Activated CD8-positive, alpha-beta T cell treated with anti-CD3 and anti-CD28 coated beads, Interleukin-2, amount 10 ng/mL, durations not matched to agents 7 days and 5 days (primary cell): ENCODE measurements around the gene KRT31. TPM values are rescaled to one million over a fixed set of nuclear protein-coding genes. Genes with fewer than 3 reads are reported as not detected.
"Not testable (repeated sequence)": the region's sequence is repeated elsewhere in the genome, so short reads cannot be mapped to it uniquely, and the experiment has no call there.

Experiments
- ATAC-seq: fragments of 150-1000 bp; cut with Tn5 transposase; one replicate; pipeline ENCODE4 v1.10.0; 2021; ENCODE audit warnings: moderate library complexity
- CTCF ChIA-PET: fragments of 350-600 bp; sonication (Branson Sonifier 250); formaldehyde crosslinking; loops from one replicate; lab custom pipeline; 2021; ENCODE audit warnings: antibody characterized with exemption; lab: Charles Lee
- POLR2A ChIA-PET: fragments of 350-600 bp; sonication (Branson Sonifier 250); formaldehyde crosslinking; loops from one replicate; lab custom pipeline; 2021; ENCODE audit warnings: antibody characterized with exemption; lab: Charles Lee
- DNase-seq: peaks from one replicate; pipeline ENCODE4 v3.0.0-alpha.2; 2020
- H3K27ac Mint-ChIP-seq: one replicate; pipeline ENCODE4 v1.8.0; 2021; ENCODE audit warnings: mild to moderate bottlenecking, mixed read lengths
- H3K27me3 Mint-ChIP-seq: one replicate; pipeline ENCODE4 v1.8.0; 2021; ENCODE audit warnings: low read depth, mixed read lengths
- H3K36me3 Mint-ChIP-seq: one replicate; pipeline ENCODE4 v1.8.0; 2021; ENCODE audit warnings: low read depth, mixed read lengths
- H3K4me1 Mint-ChIP-seq: one replicate; pipeline ENCODE4 v1.8.0; 2021; ENCODE audit warnings: low read depth, mixed read lengths
- H3K4me3 Mint-ChIP-seq: one replicate; pipeline ENCODE4 v1.8.0; 2021; ENCODE audit warnings: mild to moderate bottlenecking, mixed read lengths
- H3K9me3 Mint-ChIP-seq: one replicate; pipeline ENCODE4 v1.8.0; 2022; ENCODE audit warnings: mixed read lengths; ENCODE audit not compliant: insufficient read depth
- total RNA-seq, 2 experiments: library from RNA; stranded (reverse); gene quantifications; one replicate each; pipeline ENCODE4 v1.2.3, GENCODE V29; 2021

KRT31 gene
- total RNA-seq, 2 experiments from 2014 or later: not detected

GRCh38 chr17:41352597-41353366 lies 44.6 kb downstream of the KRT31 start:
- H3K36me3 Mint-ChIP-seq: no peaks in the 10 kb centered on the region
- CTCF ChIA-PET: interaction anchor here (1.1 kb wide), 1 partner anchor 310 kb away, joined by 3 read pairs; no protein-coding TSS in a partner anchor
- POLR2A ChIA-PET: no interaction called here
- peaks cover 21% of the 10 kb centered on the region for H3K27me3 Mint-ChIP-seq
- no peak for ATAC-seq
- no peak overlapping the region for H3K4me3 Mint-ChIP-seq
- no peaks in the 10 kb centered on the region for H3K9me3 Mint-ChIP-seq
- H3K27ac Mint-ChIP-seq: no peak overlapping the region
- DNase-seq: no peak
- no peaks in the 10 kb centered on the region for H3K4me1 Mint-ChIP-seq

GRCh38 chr17:41351177-41351576 lies 46.2 kb downstream of the KRT31 start:
- ATAC-seq (no peak), DNase-seq (no peak)
- POLR2A ChIA-PET: interaction anchor here (0.6 kb wide), 1 partner anchor 379 kb away, joined by 3 read pairs; no protein-coding TSS in a partner anchor
- H3K27me3 Mint-ChIP-seq: peaks cover 14% of the 10 kb centered on the region
- no peak overlapping the region for H3K4me3 Mint-ChIP-seq
- CTCF ChIA-PET: interaction anchor here (1.8 kb wide), 1 partner anchor 10 kb away, joined by 5 read pairs; no protein-coding TSS in a partner anchor
- H3K9me3 Mint-ChIP-seq: no peaks in the 10 kb centered on the region
- H3K4me1 Mint-ChIP-seq: no peaks in the 10 kb centered on the region
- no peak overlapping the region for H3K27ac Mint-ChIP-seq
- no peaks in the 10 kb centered on the region for H3K36me3 Mint-ChIP-seq

- ATAC-seq, H3K4me1 Mint-ChIP-seq, H3K4me3 Mint-ChIP-seq, H3K36me3 Mint-ChIP-seq, H3K9me3 Mint-ChIP-seq, H3K27ac Mint-ChIP-seq, POLR2A ChIA-PET, DNase-seq: not testable (repeated sequence)
- peaks cover 14% of the 10 kb centered on the region for H3K27me3 Mint-ChIP-seq
- CTCF ChIA-PET: interaction anchor here (1.2 to 1.8 kb wide), 2 partner anchors 9 to 27 kb away, joined by 3 to 5 read pairs; no protein-coding TSS in a partner anchor
These were observed 47.0 kb downstream of the KRT31 start, which contains the start of gene KRT33A for GRCh38 chr17:41350381-41350878. TSS of gene KRT33A (minus strand) at chr17:41350828. CDS start at chr17:41350767, 61 bp downstream.

GRCh38 chr17:41347869-41348760 lies 49.3 kb downstream of the KRT31 start:
- H3K36me3 Mint-ChIP-seq: peaks cover 3% of the 10 kb centered on the region
- POLR2A ChIA-PET: no interaction called here
- H3K9me3 Mint-ChIP-seq: peaks cover 8% of the 10 kb centered on the region
- H3K27me3 Mint-ChIP-seq: peaks cover 6% of the 10 kb centered on the region
- no peak overlapping the region for H3K27ac Mint-ChIP-seq
- no peak overlapping the region for H3K4me3 Mint-ChIP-seq
- DNase-seq (no peak), ATAC-seq (no peak)
- no peaks in the 10 kb centered on the region for H3K4me1 Mint-ChIP-seq
- CTCF ChIA-PET: no interaction called here

- DNase-seq, H3K27ac Mint-ChIP-seq, H3K27me3 Mint-ChIP-seq, ATAC-seq, H3K4me1 Mint-ChIP-seq, H3K4me3 Mint-ChIP-seq, POLR2A ChIA-PET: not testable (repeated sequence)
- CTCF ChIA-PET: interaction anchor here (2.2 kb wide), 1 partner anchor 24 kb away, joined by 6 read pairs; no protein-coding TSS in a partner anchor
- H3K9me3 Mint-ChIP-seq: peaks cover 21% of the 10 kb centered on the region
- H3K36me3 Mint-ChIP-seq: peaks cover 14% of the 10 kb centered on the region
These were observed 51.0 kb downstream of the KRT31 start for GRCh38 chr17:41346421-41346820.

GRCh38 chr17:41345992-41346391 lies 51.4 kb downstream of the KRT31 start:
- no peak for DNase-seq
- POLR2A ChIA-PET: no interaction called here
- H3K4me1 Mint-ChIP-seq: peaks cover 11% of the 10 kb centered on the region
- H3K27ac Mint-ChIP-seq: no peak overlapping the region
- ATAC-seq: no peak
- H3K4me3 Mint-ChIP-seq: no peak overlapping the region
- CTCF ChIA-PET: interaction anchor here (2.2 kb wide), 1 partner anchor 24 kb away, joined by 6 read pairs; no protein-coding TSS in a partner anchor
- peaks cover 14% of the 10 kb centered on the region for H3K36me3 Mint-ChIP-seq
- H3K27me3 Mint-ChIP-seq: no peaks in the 10 kb centered on the region
- H3K9me3 Mint-ChIP-seq: peaks cover 21% of the 10 kb centered on the region

Other genes with a start within 250 kb of the KRT31 start
- not detected for gene KRTAP4-5, start 247.8 kb downstream of the KRT31 start, total RNA-seq
- gene KRTAP4-4, start 236.9 kb downstream of the KRT31 start, total RNA-seq: not detected
- gene KRTAP4-3, start 229.4 kb downstream of the KRT31 start, total RNA-seq: not detected
- gene KRTAP4-2, start 219.4 kb downstream of the KRT31 start, total RNA-seq: not detected
- gene KRTAP4-1, start 212.7 kb downstream of the KRT31 start, total RNA-seq: not detected
- gene KRTAP9-1, start 207.7 kb downstream of the KRT31 start, total RNA-seq: not detected
- not detected for gene KRTAP9-2, start 171.0 kb downstream of the KRT31 start, total RNA-seq
- not detected for gene KRTAP9-3, start 165.2 kb downstream of the KRT31 start, total RNA-seq
- not detected for gene KRTAP9-8, start 159.6 kb downstream of the KRT31 start, total RNA-seq
- not detected for gene KRTAP9-4, start 147.9 kb downstream of the KRT31 start, total RNA-seq
- gene KRTAP9-9, start 142.2 kb downstream of the KRT31 start, total RNA-seq: not detected
- gene KRTAP9-6, start 132.2 kb downstream of the KRT31 start, total RNA-seq: not detected
- not detected for gene KRTAP9-7, start 121.9 kb downstream of the KRT31 start, total RNA-seq
- gene KRTAP29-1, start 94.8 kb downstream of the KRT31 start, total RNA-seq: not detected
- not detected for gene KRTAP16-1, start 88.3 kb downstream of the KRT31 start, total RNA-seq
- not detected for gene KRTAP17-1, start 81.9 kb downstream of the KRT31 start, total RNA-seq
- not detected for gene KRT33A, start 46.8 kb downstream of the KRT31 start, total RNA-seq
- gene KRT33B, start 27.8 kb downstream of the KRT31 start, total RNA-seq: not detected
- not detected for gene KRT34, start 15.3 kb downstream of the KRT31 start, total RNA-seq
- gene KRT37, start 27.0 kb upstream of the KRT31 start, total RNA-seq: not detected
- not detected for gene KRT38, start 43.4 kb upstream of the KRT31 start, total RNA-seq
- gene KRT32, start 69.8 kb upstream of the KRT31 start, total RNA-seq: not detected
- gene KRT35, start 83.5 kb upstream of the KRT31 start, total RNA-seq: not detected
- not detected for gene KRT36, start 92.3 kb upstream of the KRT31 start, total RNA-seq
- gene KRT13, start 108.0 kb upstream of the KRT31 start, total RNA-seq: not detected
- not detected for gene KRT15, start 121.3 kb upstream of the KRT31 start, total RNA-seq
- gene KRT19, start 130.7 kb upstream of the KRT31 start, total RNA-seq: not detected
- not detected for gene KRT9, start 174.5 kb upstream of the KRT31 start, total RNA-seq
- gene KRT14, start 189.3 kb upstream of the KRT31 start, total RNA-seq: not detected
- not detected for gene KRT16, start 215.2 kb upstream of the KRT31 start, total RNA-seq
- gene KRT17, start 227.0 kb upstream of the KRT31 start, total RNA-seq: not detected